H9 (cell line): ENCODE measurements around the gene MYH9. TPM values are rescaled to one million over a fixed set of nuclear protein-coding genes. Genes with fewer than 3 reads are reported as not detected.
A peak's percentile ranks its signal among the peaks of the same experiment; 100 is the strongest.

ENCODE experiments used
- DNase-seq: peaks from one replicate; pipeline ENCODE4 v3.0.0-alpha.2; 2017
- H2AFZ ChIP-seq: one replicate; pipeline ENCODE4 v1.6.1; 2013; ENCODE audit warnings: mild to moderate bottlenecking, low read length, control low read depth, moderate library complexity
- H2AK5ac ChIP-seq: 2 replicates; pipeline ENCODE4 v1.6.1; 2013; ENCODE audit warnings: low read length, control low read depth, mixed read lengths; ENCODE audit not compliant: insufficient read length
- H2BK120ac ChIP-seq: one replicate; pipeline ENCODE4 v1.6.1; 2013; ENCODE audit warnings: low read depth, mild to moderate bottlenecking, low read length, control low read depth, inconsistent platforms; ENCODE audit not compliant: poor library complexity, severe bottlenecking
- H2BK12ac ChIP-seq: 2 replicates; pipeline ENCODE4 v1.6.1; 2013; ENCODE audit warnings: low read length, control low read depth, mixed read lengths, low read depth; ENCODE audit not compliant: insufficient read length
- H2BK15ac ChIP-seq: 2 replicates; pipeline ENCODE4 v1.6.1; 2013; ENCODE audit warnings: low read depth, low read length, control low read depth
- H2BK20ac ChIP-seq: one replicate; pipeline ENCODE4 v1.6.1; 2013; ENCODE audit warnings: low read depth, mild to moderate bottlenecking, low read length, control low read depth, inconsistent platforms; ENCODE audit not compliant: poor library complexity, severe bottlenecking
- H2BK5ac ChIP-seq: 2 replicates; pipeline ENCODE4 v1.6.1; 2013; ENCODE audit warnings: low read length, control low read depth, mixed read lengths; ENCODE audit not compliant: insufficient read length
- H3K14ac ChIP-seq: 2 replicates; pipeline ENCODE4 v1.6.1; 2013; ENCODE audit warnings: low read length, control low read depth; ENCODE audit not compliant: insufficient read depth
- H3K18ac ChIP-seq: 2 replicates; pipeline ENCODE4 v1.6.1; 2013; ENCODE audit warnings: low read depth, mild to moderate bottlenecking, mixed read lengths, low read length, control low read depth; ENCODE audit not compliant: insufficient read length
- H3K23ac ChIP-seq: 2 replicates; pipeline ENCODE4 v1.6.1; 2013; ENCODE audit warnings: low read length, control low read depth, mixed read lengths, low read depth; ENCODE audit not compliant: insufficient read length
- H3K23me2 ChIP-seq: 2 replicates; pipeline ENCODE4 v1.6.1; 2013; ENCODE audit warnings: low read depth, mild to moderate bottlenecking, mixed read lengths, low read length, control low read depth; ENCODE audit not compliant: insufficient read length, poor library complexity, severe bottlenecking
- H3K27ac ChIP-seq: 2 replicates; pipeline ENCODE4 v1.5.1; 2013; ENCODE audit warnings: low read length, control low read depth, mixed read lengths, low read depth; ENCODE audit not compliant: insufficient read length
- H3K27me3 ChIP-seq: 2 replicates; pipeline ENCODE4 v1.6.1; 2013; ENCODE audit warnings: low read length, control low read depth, inconsistent platforms; ENCODE audit not compliant: insufficient read depth
- H3K4ac ChIP-seq: 2 replicates; pipeline ENCODE4 v1.6.1; 2013; ENCODE audit warnings: low read depth, mild to moderate bottlenecking, control low read depth, inconsistent platforms, low read length, moderate library complexity
- H3K4me1 ChIP-seq: 2 replicates; pipeline ENCODE4 v1.6.1; 2013; ENCODE audit warnings: low read length, control low read depth, inconsistent platforms; ENCODE audit not compliant: insufficient read depth
- H3K4me2 ChIP-seq: 2 replicates; pipeline ENCODE4 v1.6.1; 2013; ENCODE audit warnings: low read length, control low read depth, mixed read lengths; ENCODE audit not compliant: insufficient read length, insufficient read depth
- H3K56ac ChIP-seq: 2 replicates; pipeline ENCODE4 v1.6.1; 2013; ENCODE audit warnings: low read depth, mild to moderate bottlenecking, mixed read lengths, low read length, control low read depth; ENCODE audit not compliant: insufficient read length
- H3K79me1 ChIP-seq: 2 replicates; pipeline ENCODE4 v1.6.1; 2013; ENCODE audit warnings: low read depth, mild to moderate bottlenecking, moderate library complexity, low read length, control low read depth, inconsistent platforms; ENCODE audit not compliant: insufficient read depth, poor library complexity, severe bottlenecking
- H3K79me2 ChIP-seq: 2 replicates; pipeline ENCODE4 v1.6.1; 2013; ENCODE audit warnings: low read length, control low read depth, inconsistent platforms; ENCODE audit not compliant: insufficient read depth
- H3K9ac ChIP-seq: 2 replicates; pipeline ENCODE4 v1.6.1; 2013; ENCODE audit warnings: low read length, control low read depth, mixed read lengths; ENCODE audit not compliant: insufficient read length; ENCODE audit errors: extremely low read depth
- H3K9me3 ChIP-seq: one replicate; pipeline ENCODE4 v1.6.1; 2013; ENCODE audit warnings: low read depth, low read length, inconsistent platforms; ENCODE audit not compliant: control insufficient read depth
- H3T11ph ChIP-seq: one replicate; pipeline ENCODE4 v1.6.1; 2013; ENCODE audit warnings: mild to moderate bottlenecking, low read length, control low read depth, inconsistent platforms
- H4K20me1 ChIP-seq: one replicate; pipeline ENCODE4 v1.6.1; 2013; ENCODE audit not compliant: control insufficient read depth, insufficient read length, insufficient read depth
- H4K5ac ChIP-seq: 2 replicates; pipeline ENCODE4 v1.6.1; 2013; ENCODE audit warnings: low read depth, mild to moderate bottlenecking, mixed read lengths, low read length, control low read depth; ENCODE audit not compliant: insufficient read length
- H4K8ac ChIP-seq: replicated peaks from 2 replicates; pipeline ENCODE4 v1.6.1; 2013; ENCODE audit warnings: low read length, control low read depth, mixed read lengths, low read depth; ENCODE audit not compliant: insufficient read length
- H4K91ac ChIP-seq: 2 replicates; pipeline ENCODE4 v1.6.1; 2013; ENCODE audit warnings: low read depth, mild to moderate bottlenecking, moderate library complexity, mixed read lengths, low read length, control low read depth; ENCODE audit not compliant: insufficient read length
- H3K27ac Mint-ChIP-seq, 3 experiments: 2 replicates in 2 of 3; 3 replicates in 1 of 3; pipeline ENCODE4 v1.8.0; 2020 to 2021; ENCODE audit warnings: mixed read lengths in 3 of 3, mild to moderate bottlenecking in 1 of 3, moderate library complexity in 1 of 3
- H3K27me3 Mint-ChIP-seq: 2 replicates; pipeline ENCODE4 v1.8.0; 2021; ENCODE audit warnings: low read depth, mild to moderate bottlenecking, moderate library complexity, mixed read lengths
- H3K36me3 Mint-ChIP-seq, 3 experiments: 2 replicates in 2 of 3; 3 replicates in 1 of 3; pipeline ENCODE4 v1.8.0; 2020 to 2021; ENCODE audit warnings: low read depth in 3 of 3, mixed read lengths in 3 of 3; ENCODE audit not compliant: insufficient read depth in 1 of 3
- H3K4me1 Mint-ChIP-seq, 2 experiments: 2 replicates each; pipeline ENCODE4 v1.8.0; 2020; ENCODE audit warnings: mixed read lengths in 2 of 2
- H3K4me3 Mint-ChIP-seq, 2 experiments: 2 replicates in 1 of 2; 3 replicates in 1 of 2; pipeline ENCODE4 v1.8.0; 2020 to 2021; ENCODE audit warnings: mild to moderate bottlenecking in 2 of 2, mixed read lengths in 2 of 2, moderate library complexity in 1 of 2
- H3K9me3 Mint-ChIP-seq, 2 experiments: 2 replicates in 1 of 2; 3 replicates in 1 of 2; pipeline ENCODE4 v1.8.0; 2020; ENCODE audit warnings: mild to moderate bottlenecking in 2 of 2, mixed read lengths in 2 of 2, moderate library complexity in 1 of 2
- CTCF ChIP-seq: fragments of 200-600 bp; sonication (generic); conservative IDR thresholded peaks from 3 replicates; pipeline ENCODE4 v1.8.0; 2021; ENCODE audit warnings: antibody characterized with exemption, mild to moderate bottlenecking
- whole genome bisulfite sequencing: extraction: QIAGEN DNeasy Blood & Tissue Kit; methylation state at CpG from one replicate; pipeline ENCODE4 v1.1.7; 2013; ENCODE audit warnings: missing lambda C conversion rate, low lambda C conversion rate, mixed read lengths; ENCODE audit not compliant: insufficient read length; ENCODE audit errors: extremely low coverage; 5-methylcytosine and 5-hydroxymethylcytosine counted together
- total RNA-seq: library from RNA; stranded (reverse); gene quantifications from 2 replicates; pipeline ENCODE4 v1.2.1, GENCODE V29; 2021

The MYH9 gene
- total RNA-seq, 1 experiment from 2014 or later = 266 TPM

- H4K8ac ChIP-seq = no peak overlapping the region
- H3K9ac ChIP-seq = no peak overlapping the region
- no peak overlapping the region for H3T11ph ChIP-seq
- no peaks in the 10 kb centered on the region for H3K9me3 ChIP-seq
- Mint-ChIP-seq H3K27ac (peak overlapping the region; percentile 92 to 98 (median 98); a peak in 6 of 7 replicates), H3K4me3 (no peak overlapping the region; a peak in 1 of 5 replicates), H3K9me3 (no peaks in the 10 kb centered on the region), H3K36me3 (peaks cover 49 to 91% (median 67%) of the 10 kb centered on the region in 3 experiments), H3K27me3 (no peaks in the 10 kb centered on the region), H3K4me1 (peaks cover 52 to 54% of the 10 kb centered on the region in 2 experiments)
- no peak overlapping the region for H3K14ac ChIP-seq
- H2AFZ ChIP-seq = no peak overlapping the region
- no peaks in the 10 kb centered on the region; the same call in 1 of the 2 replicates for H3K4me1 ChIP-seq
- no peak overlapping the region for H2AK5ac ChIP-seq
- H3K18ac ChIP-seq = no peak overlapping the region
- no peak overlapping the region for H3K4me2 ChIP-seq
- H3K23me2 ChIP-seq = no peaks in the 10 kb centered on the region
- WGBS = no CpG with 5 or more reads among the region's 26 CpGs
- H2BK5ac ChIP-seq = no peak overlapping the region
- no peak for DNase-seq
- no peak overlapping the region for H3K23ac ChIP-seq
- H2BK12ac ChIP-seq = no peak overlapping the region
- no peak overlapping the region for H3K56ac ChIP-seq
- H3K79me2 ChIP-seq = peaks cover 2% of the 10 kb centered on the region; the same call in 1 of the 2 replicates
- H3K4ac ChIP-seq = no peak overlapping the region
- H3K79me1 ChIP-seq = peaks cover 2% of the 10 kb centered on the region
- no peak overlapping the region for H4K91ac ChIP-seq
- no peak overlapping the region for H2BK120ac ChIP-seq
- no peak for TF ChIP-seq CTCF
- no peak overlapping the region for H2BK20ac ChIP-seq
- H3K27me3 ChIP-seq = no peaks in the 10 kb centered on the region
- H4K20me1 ChIP-seq = peaks cover 3% of the 10 kb centered on the region
- H2BK15ac ChIP-seq = no peak overlapping the region
- H3K27ac ChIP-seq = no peak overlapping the region
- no peak overlapping the region for H4K5ac ChIP-seq
Measured at GRCh38 chr22:36336246-36337182, 51.3 kb downstream of the MYH9 start.
